ENCODE data around the gene SSH2. TPM values are rescaled to one million over a fixed set of nuclear protein-coding genes. Genes with fewer than 3 reads are reported as not detected.

The SSH2 gene
- total RNA-seq, 2 experiments from 2014 or later = 32.6 to 36.1 TPM

GRCh38 chr17:29595107-29595942 lies 334.7 kb downstream of the SSH2 start:
- Mint-ChIP-seq H3K27ac (no peak overlapping the region), H3K9me3 (ENCODE audit: low read depth) (no peaks in the 10 kb centered on the region), H3K4me3 (peak overlapping the region; percentile 74), H3K4me1 (peaks cover 28% of the 10 kb centered on the region), H3K36me3 (ENCODE audit: low read depth) (no peaks in the 10 kb centered on the region), H3K27me3 (no peaks in the 10 kb centered on the region)
- CTCF ChIA-PET = interaction anchor here (1.3 to 5.0 kb wide), 2 partner anchors 18 to 21 kb away, joined by 5 to 79 read pairs; no protein-coding TSS in a partner anchor
- POLR2A ChIA-PET = no interaction called here
- no peak for ATAC-seq
- no peak for DNase-seq
- intact Hi-C loops (cut with DNase I, micrococcal nuclease) = no loop called here

- ChIA-PET CTCF (interaction anchor here (1.3 to 5.0 kb wide), 3 partner anchors 19 to 27 kb away, joined by 5 to 79 read pairs (median 22); partner anchors contain the start of genes ABHD15 and TP53I13), POLR2A (no interaction called here)
- Mint-ChIP-seq H3K4me1 (peaks cover 33% of the 10 kb centered on the region), H3K4me3 (peak overlapping the region; percentile 74), H3K27me3 (no peaks in the 10 kb centered on the region), H3K36me3 (ENCODE audit: low read depth) (no peaks in the 10 kb centered on the region), H3K9me3 (ENCODE audit: low read depth) (no peaks in the 10 kb centered on the region), H3K27ac (no peak overlapping the region)
- DNase-seq = no peak
- ATAC-seq = no peak
- intact Hi-C loops (cut with DNase I, micrococcal nuclease) = no loop called here
Observed at GRCh38 chr17:29594519-29595090, 335.4 kb downstream of the SSH2 start.

- no peak overlapping the region for H3K27ac Mint-ChIP-seq
- no peaks in the 10 kb centered on the region for H3K36me3 Mint-ChIP-seq (ENCODE audit: low read depth)
- no peak for ATAC-seq
Observed at GRCh38 chr17:29593591-29594518, 336.2 kb downstream of the SSH2 start.

GRCh38 chr17:29592850-29593551 lies 337.0 kb downstream of the SSH2 start, which contains the start of gene ANKRD13B:
Gene ANKRD13B, plus strand, starts transcription at chr17:29593132. Its CDS starts 490 bp downstream, at chr17:29593622.
- Mint-ChIP-seq H3K4me1 (peaks cover 36% of the 10 kb centered on the region), H3K27ac (peak within 1 kb of the TSS; percentile 63), H3K27me3 (no peaks in the 10 kb centered on the region), H3K9me3 (ENCODE audit: low read depth) (no peaks in the 10 kb centered on the region), H3K36me3 (ENCODE audit: low read depth) (peaks cover 3% of the 10 kb centered on the region), H3K4me3 (peak within 1 kb of the TSS; percentile 83)
- intact Hi-C loops (cut with DNase I, micrococcal nuclease) = no loop called here
- ChIA-PET POLR2A (interaction anchor here (0.8 to 1.8 kb wide), 2 partner anchors 21 to 24 kb away, joined by 3 to 10 read pairs; no protein-coding TSS in a partner anchor), CTCF (interaction anchor here (0.6 to 5.0 kb wide), 12 partner anchors 12 to 643 kb away, joined by 3 to 79 read pairs (median 4); partner anchors contain the start of genes ABHD15, SSH2 and TP53I13)
- peak; percentile 74 for DNase-seq
- peak; percentile 10 for ATAC-seq

More at GRCh38 chr17:29593591-29594518, 336.2 kb downstream of the SSH2 start:
- intact Hi-C loops (cut with DNase I, micrococcal nuclease) = no loop called here
- CTCF ChIA-PET = interaction anchor here (0.9 to 5.0 kb wide), 8 partner anchors 13 to 336 kb away, joined by 3 to 79 read pairs (median 5); partner anchors contain the start of genes ABHD15, SSH2 and TP53I13
- Mint-ChIP-seq H3K27me3 (no peaks in the 10 kb centered on the region), H3K4me1 (peaks cover 33% of the 10 kb centered on the region), H3K4me3 (peak overlapping the region; percentile 74), H3K9me3 (ENCODE audit: low read depth) (no peaks in the 10 kb centered on the region)
- POLR2A ChIA-PET = interaction anchor here (1.8 kb wide), 1 partner anchor 24 kb away, joined by 10 read pairs; no protein-coding TSS in a partner anchor
- DNase-seq = peak; percentile 67

GRCh38 chr17:29591737-29592608 lies 338.1 kb downstream of the SSH2 start:
- Mint-ChIP-seq H3K4me1 (peaks cover 46% of the 10 kb centered on the region), H3K9me3 (ENCODE audit: low read depth) (no peaks in the 10 kb centered on the region), H3K27ac (peak overlapping the region; percentile 79), H3K27me3 (no peaks in the 10 kb centered on the region), H3K36me3 (ENCODE audit: low read depth) (peaks cover 5% of the 10 kb centered on the region), H3K4me3 (peak overlapping the region; percentile 83)
- POLR2A ChIA-PET = interaction anchor here (0.8 to 1.8 kb wide), 2 partner anchors 22 to 25 kb away, joined by 3 to 10 read pairs; no protein-coding TSS in a partner anchor
- DNase-seq (peak; percentile 91), ATAC-seq (peak; percentile 45)
- CTCF ChIA-PET = interaction anchor here (0.6 to 5.0 kb wide), 19 partner anchors 9 to 665 kb away, joined by 3 to 79 read pairs (median 3); partner anchors contain the start of genes ABHD15, SSH2 and TP53I13
- intact Hi-C loops (cut with DNase I, micrococcal nuclease) = loop anchor here (1.0 to 2.0 kb wide), 4 partner anchors 12 to 298 kb away; partner anchors contain the start of genes NUFIP2 (in 1 of the 2) and TAOK1 (in 1 of the 2)

- intact Hi-C loops (cut with DNase I, micrococcal nuclease) = loop anchor here (1.0 to 2.0 kb wide), 4 partner anchors 11 to 297 kb away; partner anchors contain the start of genes NUFIP2 (in 1 of the 2) and TAOK1 (in 1 of the 2)
- H3K4me1 Mint-ChIP-seq = peaks cover 53% of the 10 kb centered on the region
- no peaks in the 10 kb centered on the region for H3K9me3 Mint-ChIP-seq (ENCODE audit: low read depth)
- H3K27ac Mint-ChIP-seq = peak overlapping the region; percentile 79
- peak overlapping the region; percentile 83 for H3K4me3 Mint-ChIP-seq
- DNase-seq (peak; percentile 80), ATAC-seq (peak; percentile 10)
- no peaks in the 10 kb centered on the region for H3K27me3 Mint-ChIP-seq
- H3K36me3 Mint-ChIP-seq (ENCODE audit: low read depth) = peaks cover 5% of the 10 kb centered on the region
- ChIA-PET POLR2A (interaction anchor here (0.6 to 1.0 kb wide), 3 partner anchors 15 to 188 kb away, joined by 3 read pairs; partner anchors contain the start of gene ABHD15), CTCF (interaction anchor here (0.6 to 5.0 kb wide), 14 partner anchors 9 to 665 kb away, joined by 3 to 79 read pairs (median 5); partner anchors contain the start of gene TP53I13)
Observed at GRCh38 chr17:29591146-29591736, 338.8 kb downstream of the SSH2 start.

- CTCF ChIA-PET = interaction anchor here (0.6 to 5.0 kb wide), 9 partner anchors 10 to 153 kb away, joined by 3 to 79 read pairs (median 6); partner anchors contain the start of gene TP53I13
- Mint-ChIP-seq H3K36me3 (ENCODE audit: low read depth) (peaks cover 5% of the 10 kb centered on the region), H3K27ac (peak overlapping the region; percentile 88), H3K9me3 (ENCODE audit: low read depth) (no peaks in the 10 kb centered on the region), H3K4me1 (peaks cover 58% of the 10 kb centered on the region), H3K4me3 (peak overlapping the region; percentile 83), H3K27me3 (no peaks in the 10 kb centered on the region)
- POLR2A ChIA-PET = interaction anchor here (0.6 to 1.0 kb wide), 4 partner anchors 14 to 1255 kb away, joined by 3 read pairs; partner anchors contain the start of genes ABHD15, IFT20 and TNFAIP1
- no peak for DNase-seq
- no peak for ATAC-seq
- intact Hi-C loops (cut with DNase I, micrococcal nuclease) = loop anchor here (1.0 to 2.0 kb wide), 4 partner anchors 10 to 296 kb away; partner anchors contain the start of genes NUFIP2 (in 1 of the 2) and TAOK1 (in 1 of the 2)
Observed at GRCh38 chr17:29590411-29591145, 339.4 kb downstream of the SSH2 start.
